Measurements from ENCODE around the gene PRR15. TPM values are rescaled to one million over a fixed set of nuclear protein-coding genes. Genes with fewer than 3 reads are reported as not detected.

The PRR15 gene
- total RNA-seq, 1 donor from 2014 or later = 0.41 TPM

GRCh38 chr7:29567174-29567573, 3.5 kb downstream of the PRR15 start:
- DNase-seq (ENCODE audit: low spot score in 2 of 2) (no peak), FAIRE-seq (no peak)

- DNase-seq (ENCODE audit: low spot score in 2 of 2) (no peak), FAIRE-seq (no peak)
Measured at GRCh38 chr7:29569648-29570047, 6.0 kb downstream of the PRR15 start.

GRCh38 chr7:29572558-29572957, 8.9 kb downstream of the PRR15 start:
- FAIRE-seq = no peak
- no peak for DNase-seq (ENCODE audit: low spot score in 2 of 2)

GRCh38 chr7:29573567-29573966, 9.9 kb downstream of the PRR15 start:
- DNase-seq (ENCODE audit: low spot score in 2 of 2) = no peak
- no peak for FAIRE-seq

DNA sequence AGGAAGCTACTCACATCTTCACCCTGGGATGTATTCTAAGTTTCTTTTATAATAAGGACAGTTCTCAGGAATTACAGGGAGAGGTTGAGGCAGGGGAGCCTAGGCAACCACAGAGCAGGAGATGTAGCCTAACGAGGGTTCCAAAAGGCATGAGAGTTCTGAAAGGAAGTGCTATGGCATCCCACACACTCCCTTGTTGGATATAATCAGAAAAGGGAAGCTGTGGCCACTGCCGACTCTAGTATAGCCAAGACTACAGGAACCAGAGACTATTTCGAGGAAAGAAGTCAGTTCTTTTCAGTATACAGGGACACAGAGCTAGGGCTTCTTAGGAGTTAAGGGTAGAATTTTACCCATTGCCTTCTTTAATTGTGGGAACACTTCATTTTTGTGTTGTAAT, 11.0 kb downstream of the PRR15 start:
- FAIRE-seq = no peak

GRCh38 chr7:29587195-29587808, 23.7 kb downstream of the PRR15 start:
- no peak for FAIRE-seq

More for the DNA sequence above, 11.0 kb downstream of the PRR15 start:
- DNase-seq (ENCODE audit: low spot score in 2 of 2) = no peak

GRCh38 chr7:29588212-29588611, 24.6 kb downstream of the PRR15 start:
- DNase-seq (ENCODE audit: low spot score in 2 of 2) (no peak), FAIRE-seq (no peak)

More at GRCh38 chr7:29587195-29587808, 23.7 kb downstream of the PRR15 start:
- DNase-seq (ENCODE audit: low spot score in 2 of 2) = no peak

- FAIRE-seq (no peak), DNase-seq (ENCODE audit: low spot score in 2 of 2) (peak in 1 of 2 donors; percentile 25)
Measured at GRCh38 chr7:29588900-29589696, 25.5 kb downstream of the PRR15 start.

DNA sequence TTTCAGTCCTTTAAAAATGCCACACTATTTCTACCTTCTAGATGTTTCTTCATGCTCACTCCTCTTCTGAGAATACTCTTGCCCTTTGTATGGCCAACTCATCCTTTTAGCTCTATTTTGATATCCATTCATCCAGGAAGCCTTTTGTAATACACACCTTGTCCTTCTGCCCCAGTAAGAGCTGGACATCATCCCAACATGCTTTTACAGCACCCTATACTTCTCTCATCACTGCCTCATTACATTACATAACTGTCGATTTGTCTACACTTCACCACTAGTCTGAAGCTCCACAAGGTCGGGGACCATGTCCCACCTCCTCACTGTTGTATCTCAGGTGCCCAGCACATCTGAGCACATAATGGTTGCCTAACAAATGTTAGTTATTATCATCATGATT, 29.2 kb downstream of the PRR15 start:
- no peak for DNase-seq (ENCODE audit: low spot score in 2 of 2)
- no peak for FAIRE-seq

- no peak for FAIRE-seq
- no peak for DNase-seq (ENCODE audit: low spot score in 2 of 2)
Measured at GRCh38 chr7:29593459-29593858, 29.8 kb downstream of the PRR15 start.

DNA sequence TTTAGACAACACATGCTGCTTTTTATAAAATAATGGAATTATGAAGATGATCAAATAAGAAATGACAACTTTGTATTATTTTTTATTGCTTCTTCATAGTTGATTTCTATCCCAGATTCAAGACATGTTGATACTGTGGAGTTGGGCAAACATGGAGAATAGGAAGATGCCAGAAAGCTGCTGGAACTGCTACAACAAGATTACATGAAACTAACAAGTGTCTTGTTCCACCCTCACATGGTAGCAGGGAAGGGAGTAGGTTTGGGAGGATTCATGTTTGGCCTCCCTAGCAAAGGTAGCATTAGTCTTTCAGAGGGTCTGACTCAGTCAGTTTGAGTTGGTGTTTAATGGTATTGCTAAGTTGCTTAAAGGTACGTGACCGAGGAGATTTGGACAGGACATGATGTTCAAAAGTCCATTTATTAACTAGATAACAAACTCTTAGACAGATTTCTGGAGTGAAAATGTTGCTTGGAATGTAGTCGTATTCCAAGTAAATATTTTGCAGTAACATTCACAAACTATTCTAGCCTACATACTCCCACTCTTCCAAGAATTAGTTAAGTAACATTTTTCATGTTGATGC, 33.1 kb downstream of the PRR15 start:
- no peak for FAIRE-seq

DNA sequence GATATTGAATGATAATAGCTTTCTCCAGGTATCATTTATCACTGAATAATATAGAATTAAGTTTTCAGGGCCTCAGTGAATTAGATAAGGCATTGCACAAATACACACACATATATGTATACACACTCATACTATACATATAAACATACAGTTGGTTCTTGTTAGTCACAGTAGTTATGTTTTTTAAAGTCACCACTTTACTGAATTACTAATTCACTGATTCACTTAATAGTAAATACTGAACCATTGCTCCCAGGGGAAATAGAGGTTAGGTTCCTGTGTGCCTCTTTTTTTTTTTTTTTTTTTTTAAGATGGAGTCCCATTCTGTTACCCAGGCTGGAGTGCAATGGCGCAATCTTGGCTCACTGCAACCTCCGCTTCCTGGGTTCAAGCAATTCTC, 33.6 kb downstream of the PRR15 start:
- DNase-seq (ENCODE audit: low spot score in 2 of 2) = no peak

More for the DNA sequence above, 33.1 kb downstream of the PRR15 start:
- no peak for DNase-seq (ENCODE audit: low spot score in 2 of 2)

GRCh38 chr7:29598137-29598536, 34.5 kb downstream of the PRR15 start:
- FAIRE-seq = no peak

More for the DNA sequence above, 33.6 kb downstream of the PRR15 start:
- no peak for FAIRE-seq

DNA sequence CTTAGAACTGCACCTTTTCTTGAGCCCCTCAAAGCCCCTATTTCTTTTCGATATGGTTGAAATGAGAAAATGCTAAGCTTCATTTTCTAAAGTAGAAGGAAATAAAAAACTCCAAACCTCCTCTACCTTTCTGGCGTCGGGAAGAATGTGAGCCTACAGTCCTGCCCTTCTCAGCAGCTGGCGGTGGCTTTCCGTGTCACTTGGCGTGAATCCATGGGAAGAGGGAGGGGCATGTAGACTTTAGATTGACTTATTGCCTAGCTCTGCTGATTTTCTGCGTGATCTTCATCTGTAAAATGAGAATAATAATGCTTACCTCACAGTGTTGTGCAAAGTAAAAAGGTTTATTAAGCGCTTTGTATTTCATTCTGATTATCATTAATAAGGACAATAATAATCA, 35.0 kb downstream of the PRR15 start:
- no peak for DNase-seq (ENCODE audit: low spot score in 2 of 2)
- no peak for FAIRE-seq

More at GRCh38 chr7:29598137-29598536, 34.5 kb downstream of the PRR15 start:
- no peak for DNase-seq (ENCODE audit: low spot score in 2 of 2)

GRCh38 chr7:29599026-29599425, 35.4 kb downstream of the PRR15 start:
- FAIRE-seq = no peak
- DNase-seq (ENCODE audit: low spot score in 2 of 2) = no peak

DNA sequence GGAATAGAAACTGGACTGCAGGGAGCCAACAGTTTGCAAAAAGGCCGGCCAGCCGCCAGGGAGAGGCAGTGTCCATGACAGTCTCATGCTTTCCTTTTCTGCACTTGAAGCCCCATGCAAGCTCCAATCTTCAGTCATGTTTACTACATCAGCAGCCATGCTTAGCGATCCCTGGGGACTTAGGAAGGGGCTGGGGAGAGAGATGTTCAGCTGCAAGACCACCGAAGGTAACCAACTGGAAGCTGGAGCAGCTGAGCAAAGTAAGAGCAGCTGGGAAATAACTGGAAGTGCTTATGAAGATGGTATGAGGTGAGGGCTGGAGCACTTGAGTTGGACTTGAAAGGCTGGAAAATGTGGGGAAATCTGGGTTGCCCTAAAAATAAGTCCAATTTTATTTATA, 37.0 kb downstream of the PRR15 start:
- DNase-seq (ENCODE audit: low spot score in 2 of 2) = no peak

DNA sequence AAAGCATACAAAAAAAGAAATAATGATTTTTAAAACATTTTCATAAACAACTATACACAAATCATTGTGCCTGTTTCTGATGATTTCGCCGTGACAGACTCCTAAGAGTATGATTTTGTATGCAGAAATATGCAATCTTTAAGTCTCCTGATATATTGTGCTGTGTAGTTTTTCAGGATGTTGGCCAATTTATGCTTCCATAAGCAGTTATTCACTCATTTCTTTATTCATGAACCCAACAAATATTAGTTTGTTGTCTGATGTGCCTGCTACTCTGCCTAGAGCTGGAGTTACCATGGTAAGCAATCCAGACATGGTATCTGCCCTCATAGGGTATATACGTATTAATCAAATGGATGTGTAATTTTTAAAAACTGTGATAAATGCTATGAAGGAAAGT, 40.4 kb downstream of the PRR15 start:
- DNase-seq (ENCODE audit: low spot score in 2 of 2) (no peak), FAIRE-seq (no peak)

More for the DNA sequence above, 37.0 kb downstream of the PRR15 start:
- FAIRE-seq = no peak

DNA sequence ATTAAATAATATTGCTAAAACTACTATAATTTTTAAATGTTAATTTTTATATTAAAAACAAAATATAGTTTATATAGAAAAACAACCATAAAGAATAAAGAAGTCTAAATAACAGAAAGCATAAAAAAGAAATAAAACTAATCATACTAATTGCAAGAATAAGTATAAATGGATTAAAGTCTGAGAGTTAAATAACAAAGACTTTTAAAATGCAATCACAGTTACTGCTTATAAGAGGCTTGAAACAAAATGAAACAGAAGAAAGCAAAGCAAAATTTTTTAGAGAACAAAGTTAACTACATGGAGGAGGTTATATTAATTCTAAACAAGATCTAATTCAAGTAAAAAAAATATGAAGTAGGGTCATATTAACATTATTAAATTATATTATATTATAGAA, 41.1 kb downstream of the PRR15 start:
- FAIRE-seq = peak; percentile 87
- no peak for DNase-seq (ENCODE audit: low spot score in 2 of 2)

DNA sequence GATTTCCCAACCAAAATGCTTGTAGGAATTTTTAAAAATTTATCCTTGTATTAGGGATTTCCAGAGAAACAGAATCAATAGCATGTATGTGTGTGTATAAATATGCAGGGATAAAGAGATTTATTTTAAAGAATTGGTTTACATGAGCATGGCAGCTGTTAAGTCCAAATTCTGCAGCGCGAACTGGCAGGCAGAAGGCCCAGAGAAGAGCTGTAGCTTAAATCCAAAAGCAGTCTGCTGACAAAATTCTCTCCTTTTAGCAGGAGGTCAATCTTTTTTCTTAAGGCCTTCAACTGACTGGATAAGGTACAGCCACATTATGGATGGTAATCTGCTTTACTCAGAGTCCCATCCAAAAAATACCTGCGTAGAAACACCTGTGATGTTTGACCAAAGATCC, 42.0 kb downstream of the PRR15 start:
- no peak for DNase-seq (ENCODE audit: low spot score in 2 of 2)
- FAIRE-seq = no peak

DNA sequence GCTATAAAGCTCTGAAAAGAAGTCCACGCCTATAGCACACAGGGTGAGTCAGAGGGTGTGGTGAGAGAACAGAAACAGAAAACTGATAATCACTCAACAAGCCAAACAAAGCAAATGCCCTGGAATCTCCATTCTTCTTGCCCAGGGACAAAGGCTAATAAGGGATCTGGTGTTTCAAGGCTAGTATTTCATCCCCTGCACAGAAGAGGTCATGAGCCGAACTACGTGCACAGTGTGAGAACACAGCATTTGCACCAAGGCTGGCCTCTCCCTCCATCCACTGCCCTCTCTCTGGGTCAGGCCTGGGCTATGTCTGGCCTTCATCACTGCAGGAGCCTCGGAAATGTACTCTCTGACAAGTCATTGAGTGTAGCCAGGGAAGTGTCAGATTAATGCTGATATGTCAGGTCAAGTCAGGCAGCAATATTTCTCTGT, 42.7 kb downstream of the PRR15 start:
- FAIRE-seq = no peak
- no peak for DNase-seq (ENCODE audit: low spot score in 2 of 2)

DNA sequence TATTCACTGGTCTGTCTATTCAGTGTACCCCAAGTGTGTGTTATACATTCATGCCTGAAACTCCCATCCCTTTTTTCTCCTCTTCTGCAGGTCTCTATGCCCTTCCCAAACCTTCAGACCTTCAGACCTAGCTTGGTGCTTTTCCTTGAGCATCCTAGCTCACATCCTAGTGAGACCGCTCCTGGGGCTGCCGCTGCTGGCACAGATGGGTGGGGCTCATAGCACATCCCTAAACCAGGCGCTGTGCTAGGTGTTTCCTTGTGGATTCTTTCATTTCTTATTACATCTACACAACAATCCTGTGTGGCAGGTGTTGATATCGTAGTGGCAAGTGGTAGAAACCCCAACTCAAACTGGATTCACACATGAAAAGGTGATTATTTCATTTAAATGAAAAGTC, 43.2 kb downstream of the PRR15 start:
- no peak for DNase-seq (ENCODE audit: low spot score in 2 of 2)
- FAIRE-seq = no peak

GRCh38 chr7:29607259-29607658, 43.6 kb downstream of the PRR15 start:
- DNase-seq (ENCODE audit: low spot score in 2 of 2) (no peak), FAIRE-seq (no peak)
